Neural cell (in vitro differentiated cells): ENCODE data around the gene STON2. TPM values are rescaled to one million over a fixed set of nuclear protein-coding genes. Genes with fewer than 3 reads are reported as not detected.

ENCODE experiments used
- H2AFZ ChIP-seq: fragments of 200-600, 300-800 bp; sonication (generic), shearing (Covaris generic); 2 replicates; pipeline ENCODE4 v1.6.0; 2014; ENCODE audit warnings: low read depth, mild to moderate bottlenecking, antibody characterized with exemption, low read length, moderate library complexity
- H3F3A ChIP-seq: fragments of 200-600 bp; shearing (Covaris generic); 2 replicates; pipeline ENCODE4 v1.6.1; 2016; ENCODE audit warnings: mild to moderate bottlenecking, moderate library complexity, mixed read lengths, antibody characterized with exemption, low read length; ENCODE audit not compliant: insufficient read depth, poor library complexity, severe bottlenecking
- H3K27ac ChIP-seq: fragments of 200-600, 300-800 bp; sonication (generic), shearing (Covaris generic); 2 replicates; pipeline ENCODE4 v1.5.1; 2014; ENCODE audit warnings: mild to moderate bottlenecking, low read length, moderate library complexity
- H3K27me3 ChIP-seq: fragments of 300-800, 200-600 bp; sonication (generic), shearing (Covaris generic); 2 replicates; pipeline ENCODE4 v1.6.0; 2014; ENCODE audit warnings: mild to moderate bottlenecking, low read depth, low read length, moderate library complexity; ENCODE audit not compliant: insufficient read depth
- H3K36me3 ChIP-seq: fragments of 300-800, 200-600 bp; sonication (generic), shearing (Covaris generic); 2 replicates; pipeline ENCODE4 v1.5.1; 2014; ENCODE audit warnings: mild to moderate bottlenecking, antibody characterized with exemption, low read length, moderate library complexity; ENCODE audit not compliant: insufficient read depth
- H3K4me2 ChIP-seq: fragments of 300-800, 200-600 bp; sonication (generic), shearing (Covaris generic); 2 replicates; pipeline ENCODE4 v1.6.0; 2014; ENCODE audit warnings: mild to moderate bottlenecking, low read length
- H3K4me3 ChIP-seq: fragments of 300-800, 200-600 bp; sonication (generic), shearing (Covaris generic); 2 replicates; pipeline ENCODE4 v1.5.1; 2014; ENCODE audit warnings: mild to moderate bottlenecking, low read length, moderate library complexity
- H3K79me2 ChIP-seq: fragments of 200-600 bp; shearing (Covaris generic); replicated peaks from 2 replicates; pipeline ENCODE4 v1.6.0; 2014; ENCODE audit warnings: mild to moderate bottlenecking, low read length, moderate library complexity; ENCODE audit not compliant: insufficient read depth
- H3K9ac ChIP-seq: fragments of 300-800, 200-600 bp; sonication (generic), shearing (Covaris generic); 2 replicates; pipeline ENCODE4 v1.6.1; 2016; ENCODE audit warnings: mild to moderate bottlenecking, low read length, mixed read lengths
- H3K9me2 ChIP-seq: fragments of 200-600 bp; shearing (Covaris generic); 2 replicates; pipeline ENCODE4 v1.6.1; 2016; ENCODE audit warnings: mild to moderate bottlenecking, low read length, mixed read lengths; ENCODE audit not compliant: insufficient read depth
- H3K9me3 ChIP-seq: fragments of 200-600, 300-800 bp; sonication (generic), shearing (Covaris generic); 2 replicates; pipeline ENCODE4 v1.6.1; 2016; ENCODE audit warnings: mild to moderate bottlenecking, mixed run types, low read length, moderate library complexity, mixed read lengths
- H4K20me1 ChIP-seq: fragments of 200-600 bp; shearing (Covaris generic); 2 replicates; pipeline ENCODE4 v1.6.1; 2016; ENCODE audit warnings: mild to moderate bottlenecking, mixed run types; ENCODE audit not compliant: insufficient read depth
- EP300 ChIP-seq: fragments of 450-650 bp; conservative IDR thresholded peaks from 2 replicates; pipeline ENCODE4 v1.6.1; 2014; ENCODE audit warnings: antibody characterized with exemption, mild to moderate bottlenecking, moderate library complexity; ENCODE audit not compliant: poor library complexity, severe bottlenecking
- EZH2 ChIP-seq: fragments of 200-600, 300-800 bp; shearing (Covaris generic), sonication (generic); IDR thresholded peaks from 2 replicates; pipeline ENCODE4 v1.6.1; 2014; ENCODE audit warnings: antibody characterized with exemption, low read length, borderline replicate concordance, mild to moderate bottlenecking; ENCODE audit not compliant: insufficient read depth, poor library complexity, severe bottlenecking
- MXI1 ChIP-seq: fragments of 450-650 bp; conservative IDR thresholded peaks from 2 replicates; pipeline ENCODE4 v1.6.1; 2014; ENCODE audit warnings: antibody characterized with exemption, mild to moderate bottlenecking; ENCODE audit not compliant: poor library complexity, severe bottlenecking
- POLR2AphosphoS5 ChIP-seq: IDR thresholded peaks from 2 replicates; pipeline ENCODE4 v1.6.1; 2012
- RAD21 ChIP-seq: fragments of 450-650 bp; conservative IDR thresholded peaks from 2 replicates; pipeline ENCODE4 v1.6.1; 2014; ENCODE audit warnings: antibody characterized with exemption, mild to moderate bottlenecking, moderate library complexity
- SMC3 ChIP-seq: fragments of 450-650 bp; conservative IDR thresholded peaks from 2 replicates; pipeline ENCODE4 v1.6.1; 2014; ENCODE audit warnings: antibody characterized with exemption, mild to moderate bottlenecking, moderate library complexity; ENCODE audit not compliant: poor library complexity
- TAF1 ChIP-seq: IDR thresholded peaks from 2 replicates; pipeline ENCODE4 v1.6.1; 2012; ENCODE audit warnings: low read depth
- polyA plus RNA-seq: library from polyadenylated mRNA; depleted of rRNA; stranded (reverse); fragments of >200 nt; gene quantifications from 2 replicates; pipeline ENCODE4 v1.2.3, GENCODE V29; 2014
- TF ChIP-seq, protein P1 (sequence below): IDR thresholded peaks from 2 replicates; pipeline ENCODE4 v1.6.1; 2012; ENCODE audit warnings: borderline replicate concordance
- TF ChIP-seq, protein P2 (sequence below): fragments of 450-650 bp; IDR thresholded peaks from 2 replicates; pipeline ENCODE4 v1.5.1; 2014; ENCODE audit warnings: antibody characterized with exemption, mild to moderate bottlenecking, moderate library complexity; ENCODE audit not compliant: poor library complexity, severe bottlenecking

The STON2 gene
- polyA plus RNA-seq, 1 donor from 2014 or later: 11.3 TPM

- Histone ChIP-seq H3F3A (no peaks in the 10 kb centered on the region), H3K27ac (no peak overlapping the region), H3K9ac (no peak overlapping the region), H3K9me3 (no peaks in the 10 kb centered on the region), H3K9me2 (no peaks in the 10 kb centered on the region), H3K27me3 (no peaks in the 10 kb centered on the region), H2AFZ (no peak overlapping the region), H3K4me3 (no peak overlapping the region), H3K4me2 (no peak overlapping the region), H4K20me1 (no peaks in the 10 kb centered on the region), H3K79me2 (no peaks in the 10 kb centered on the region), H3K36me3 (no peaks in the 10 kb centered on the region)
- TF ChIP-seq RAD21 (no peak), TAF1 (no peak), EZH2 (no peak)
- TF ChIP-seq, protein P1, sequence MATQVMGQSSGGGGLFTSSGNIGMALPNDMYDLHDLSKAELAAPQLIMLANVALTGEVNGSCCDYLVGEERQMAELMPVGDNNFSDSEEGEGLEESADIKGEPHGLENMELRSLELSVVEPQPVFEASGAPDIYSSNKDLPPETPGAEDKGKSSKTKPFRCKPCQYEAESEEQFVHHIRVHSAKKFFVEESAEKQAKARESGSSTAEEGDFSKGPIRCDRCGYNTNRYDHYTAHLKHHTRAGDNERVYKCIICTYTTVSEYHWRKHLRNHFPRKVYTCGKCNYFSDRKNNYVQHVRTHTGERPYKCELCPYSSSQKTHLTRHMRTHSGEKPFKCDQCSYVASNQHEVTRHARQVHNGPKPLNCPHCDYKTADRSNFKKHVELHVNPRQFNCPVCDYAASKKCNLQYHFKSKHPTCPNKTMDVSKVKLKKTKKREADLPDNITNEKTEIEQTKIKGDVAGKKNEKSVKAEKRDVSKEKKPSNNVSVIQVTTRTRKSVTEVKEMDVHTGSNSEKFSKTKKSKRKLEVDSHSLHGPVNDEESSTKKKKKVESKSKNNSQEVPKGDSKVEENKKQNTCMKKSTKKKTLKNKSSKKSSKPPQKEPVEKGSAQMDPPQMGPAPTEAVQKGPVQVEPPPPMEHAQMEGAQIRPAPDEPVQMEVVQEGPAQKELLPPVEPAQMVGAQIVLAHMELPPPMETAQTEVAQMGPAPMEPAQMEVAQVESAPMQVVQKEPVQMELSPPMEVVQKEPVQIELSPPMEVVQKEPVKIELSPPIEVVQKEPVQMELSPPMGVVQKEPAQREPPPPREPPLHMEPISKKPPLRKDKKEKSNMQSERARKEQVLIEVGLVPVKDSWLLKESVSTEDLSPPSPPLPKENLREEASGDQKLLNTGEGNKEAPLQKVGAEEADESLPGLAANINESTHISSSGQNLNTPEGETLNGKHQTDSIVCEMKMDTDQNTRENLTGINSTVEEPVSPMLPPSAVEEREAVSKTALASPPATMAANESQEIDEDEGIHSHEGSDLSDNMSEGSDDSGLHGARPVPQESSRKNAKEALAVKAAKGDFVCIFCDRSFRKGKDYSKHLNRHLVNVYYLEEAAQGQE: no peak
Observed at GRCh38 chr14:81265636-81266169, 134.4 kb downstream of the STON2 start.

DNA sequence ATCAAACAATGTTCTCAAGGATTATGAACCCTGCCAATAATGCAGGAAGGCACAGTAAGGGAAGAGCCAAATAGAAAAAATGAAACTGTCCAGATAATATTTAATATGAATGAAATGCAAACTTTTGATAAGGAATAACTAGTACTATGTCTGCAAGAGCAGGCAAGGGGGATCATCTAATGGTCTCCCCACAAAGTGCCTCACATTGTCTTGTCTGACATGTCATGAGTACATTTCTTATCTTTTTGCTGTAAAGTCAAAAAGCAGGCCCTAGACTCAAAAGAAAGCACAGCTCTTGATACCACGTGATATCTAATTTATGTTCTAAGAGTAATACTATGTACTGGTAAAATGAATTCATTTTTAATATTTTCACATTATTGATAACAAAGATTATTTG lies 135.5 kb downstream of the STON2 start:
- no peaks in the 10 kb centered on the region for H3F3A ChIP-seq
- no peaks in the 10 kb centered on the region for H3K36me3 ChIP-seq

More for the DNA sequence above, 135.5 kb downstream of the STON2 start:
- Histone ChIP-seq H2AFZ (no peak overlapping the region), H3K79me2 (no peaks in the 10 kb centered on the region), H3K9me2 (no peaks in the 10 kb centered on the region), H3K9me3 (no peaks in the 10 kb centered on the region), H3K4me2 (no peak overlapping the region), H4K20me1 (no peaks in the 10 kb centered on the region), H3K27me3 (no peaks in the 10 kb centered on the region), H3K4me3 (no peak overlapping the region), H3K27ac (no peak overlapping the region), H3K9ac (no peak overlapping the region)
- TF ChIP-seq, protein P2, sequence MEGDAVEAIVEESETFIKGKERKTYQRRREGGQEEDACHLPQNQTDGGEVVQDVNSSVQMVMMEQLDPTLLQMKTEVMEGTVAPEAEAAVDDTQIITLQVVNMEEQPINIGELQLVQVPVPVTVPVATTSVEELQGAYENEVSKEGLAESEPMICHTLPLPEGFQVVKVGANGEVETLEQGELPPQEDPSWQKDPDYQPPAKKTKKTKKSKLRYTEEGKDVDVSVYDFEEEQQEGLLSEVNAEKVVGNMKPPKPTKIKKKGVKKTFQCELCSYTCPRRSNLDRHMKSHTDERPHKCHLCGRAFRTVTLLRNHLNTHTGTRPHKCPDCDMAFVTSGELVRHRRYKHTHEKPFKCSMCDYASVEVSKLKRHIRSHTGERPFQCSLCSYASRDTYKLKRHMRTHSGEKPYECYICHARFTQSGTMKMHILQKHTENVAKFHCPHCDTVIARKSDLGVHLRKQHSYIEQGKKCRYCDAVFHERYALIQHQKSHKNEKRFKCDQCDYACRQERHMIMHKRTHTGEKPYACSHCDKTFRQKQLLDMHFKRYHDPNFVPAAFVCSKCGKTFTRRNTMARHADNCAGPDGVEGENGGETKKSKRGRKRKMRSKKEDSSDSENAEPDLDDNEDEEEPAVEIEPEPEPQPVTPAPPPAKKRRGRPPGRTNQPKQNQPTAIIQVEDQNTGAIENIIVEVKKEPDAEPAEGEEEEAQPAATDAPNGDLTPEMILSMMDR: no peak
- TF ChIP-seq POLR2AphosphoS5 (no peak), EZH2 (no peak), SMC3 (no peak), TAF1 (no peak), MXI1 (no peak), EP300 (no peak), RAD21 (no peak)
- TF ChIP-seq, protein P1: no peak
